ENCODE results near the gene MARCHF4. TPM values are rescaled to one million over a fixed set of nuclear protein-coding genes. Genes with fewer than 3 reads are reported as not detected.
A peak's percentile ranks its signal among the peaks of the same experiment; 100 is the strongest.

MARCHF4 gene
- total RNA-seq, 2 donors from 2014 or later: 0.51 to 0.86 TPM

DNA sequence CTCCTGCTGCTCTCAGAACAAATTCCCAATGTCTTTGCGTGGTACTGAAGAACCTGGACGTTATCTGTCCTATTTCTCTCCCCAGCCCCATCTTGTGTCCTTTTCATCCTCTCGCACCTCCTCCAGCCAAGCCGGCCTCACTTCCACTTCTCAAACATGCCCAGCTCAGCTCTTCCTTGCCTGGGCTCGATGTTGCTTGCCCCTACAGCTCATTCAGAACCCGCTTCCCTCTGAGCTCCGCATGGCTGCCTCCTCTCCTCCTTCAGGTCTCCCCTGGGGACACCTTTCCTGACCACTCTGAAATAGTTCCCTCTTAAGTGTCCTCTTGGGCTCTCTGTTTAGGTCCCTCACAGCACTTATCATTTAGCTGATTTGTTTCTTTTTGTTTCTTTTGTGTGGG, 33.3 kb upstream of the MARCHF4 start:
- WGBS, 2 experiments (ENCODE audit: insufficient coverage in 1 of 2, insufficient read length in 1 of 2): 70 to 84% methylated on average over 6 to 7 of the region's 7 CpGs
- H3K36me3 Mint-ChIP-seq (ENCODE audit: low read depth): no peaks in the 10 kb centered on the region
- H3K27ac Mint-ChIP-seq: no peak overlapping the region
- H3K27me3 Mint-ChIP-seq (ENCODE audit: insufficient read depth): no peaks in the 10 kb centered on the region
- Histone ChIP-seq H3K27ac (ENCODE audit: low read depth, low read length) (no peak overlapping the region), H3K9me3 (ENCODE audit: control insufficient read depth, low read length) (no peaks in the 10 kb centered on the region), H3K4me3 (ENCODE audit: low read length) (no peak overlapping the region), H3K27me3 (ENCODE audit: control insufficient read depth, insufficient read depth, low read length, poor library complexity, severe bottlenecking) (no peaks in the 10 kb centered on the region), H3K4me1 (ENCODE audit: control insufficient read depth, insufficient read depth, low read length) (peaks cover 6% of the 10 kb centered on the region), H3K36me3 (ENCODE audit: control insufficient read depth, insufficient read depth, low read length) (no peaks in the 10 kb centered on the region), H3K9ac (ENCODE audit: extremely low read depth, low read length, poor library complexity, severe bottlenecking) (no peak overlapping the region)
- peaks cover 14% of the 10 kb centered on the region for H3K4me1 Mint-ChIP-seq
- DNase-seq: no peak
- TF ChIP-seq, protein P1, sequence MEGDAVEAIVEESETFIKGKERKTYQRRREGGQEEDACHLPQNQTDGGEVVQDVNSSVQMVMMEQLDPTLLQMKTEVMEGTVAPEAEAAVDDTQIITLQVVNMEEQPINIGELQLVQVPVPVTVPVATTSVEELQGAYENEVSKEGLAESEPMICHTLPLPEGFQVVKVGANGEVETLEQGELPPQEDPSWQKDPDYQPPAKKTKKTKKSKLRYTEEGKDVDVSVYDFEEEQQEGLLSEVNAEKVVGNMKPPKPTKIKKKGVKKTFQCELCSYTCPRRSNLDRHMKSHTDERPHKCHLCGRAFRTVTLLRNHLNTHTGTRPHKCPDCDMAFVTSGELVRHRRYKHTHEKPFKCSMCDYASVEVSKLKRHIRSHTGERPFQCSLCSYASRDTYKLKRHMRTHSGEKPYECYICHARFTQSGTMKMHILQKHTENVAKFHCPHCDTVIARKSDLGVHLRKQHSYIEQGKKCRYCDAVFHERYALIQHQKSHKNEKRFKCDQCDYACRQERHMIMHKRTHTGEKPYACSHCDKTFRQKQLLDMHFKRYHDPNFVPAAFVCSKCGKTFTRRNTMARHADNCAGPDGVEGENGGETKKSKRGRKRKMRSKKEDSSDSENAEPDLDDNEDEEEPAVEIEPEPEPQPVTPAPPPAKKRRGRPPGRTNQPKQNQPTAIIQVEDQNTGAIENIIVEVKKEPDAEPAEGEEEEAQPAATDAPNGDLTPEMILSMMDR (conservative IDR thresholded peaks at IDR 0.05): no peak
- H3K4me3 Mint-ChIP-seq: no peak overlapping the region
- H3K9me3 Mint-ChIP-seq: no peaks in the 10 kb centered on the region

DNA sequence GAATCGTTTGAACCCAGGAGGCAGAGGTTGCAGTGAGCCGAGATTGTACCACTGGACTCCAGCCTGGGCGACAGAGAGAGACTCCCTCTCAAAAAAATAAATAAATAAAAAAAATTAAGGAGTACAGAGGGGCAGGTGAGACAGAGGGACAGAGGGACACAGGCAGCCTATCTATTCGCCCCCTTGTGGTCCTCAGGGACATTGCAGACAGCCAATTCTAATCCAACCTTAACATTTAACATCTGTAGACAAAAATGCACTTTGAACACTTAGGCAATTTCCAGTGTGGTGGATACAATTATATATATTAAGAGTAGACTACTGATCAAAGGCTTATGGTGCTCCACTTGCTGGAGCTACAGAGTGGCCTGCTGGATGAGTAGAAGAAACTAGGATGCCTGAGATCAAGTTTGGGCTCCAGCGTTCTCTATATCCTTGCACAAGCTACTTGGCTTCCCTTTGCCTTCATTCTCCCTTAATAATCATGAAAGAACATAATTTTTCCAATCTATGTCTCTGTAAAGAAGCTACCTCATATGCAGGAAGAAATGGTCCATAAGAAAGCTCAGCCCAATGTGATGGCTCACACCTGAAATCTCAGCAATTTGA, 31.8 kb upstream of the MARCHF4 start:
- Mint-ChIP-seq H3K9me3 (no peaks in the 10 kb centered on the region), H3K27ac (no peak overlapping the region), H3K27me3 (ENCODE audit: insufficient read depth) (no peaks in the 10 kb centered on the region), H3K4me3 (no peak overlapping the region), H3K36me3 (ENCODE audit: low read depth) (no peaks in the 10 kb centered on the region), H3K4me1 (peaks cover 14% of the 10 kb centered on the region)
- TF ChIP-seq, protein P1 (conservative IDR thresholded peaks at IDR 0.05): peak; percentile 92
- H3K4me1 ChIP-seq (ENCODE audit: control insufficient read depth, insufficient read depth, low read length): peaks cover 6% of the 10 kb centered on the region
- peak; percentile 72 for DNase-seq
- no peaks in the 10 kb centered on the region for H3K27me3 ChIP-seq (ENCODE audit: control insufficient read depth, insufficient read depth, low read length, poor library complexity, severe bottlenecking)
- no peak overlapping the region for H3K4me3 ChIP-seq (ENCODE audit: low read length)
- 65% methylated on average over 3 of the region's 5 CpGs; no CpG with 5 or more reads in 1 of the 2 experiments for WGBS, 2 experiments (ENCODE audit: insufficient coverage in 1 of 2, insufficient read length in 1 of 2)
- no peaks in the 10 kb centered on the region for H3K9me3 ChIP-seq (ENCODE audit: control insufficient read depth, low read length)
- no peak overlapping the region for H3K9ac ChIP-seq (ENCODE audit: extremely low read depth, low read length, poor library complexity, severe bottlenecking)
- H3K27ac ChIP-seq (ENCODE audit: low read depth, low read length): no peak overlapping the region
- no peaks in the 10 kb centered on the region for H3K36me3 ChIP-seq (ENCODE audit: control insufficient read depth, insufficient read depth, low read length)

DNA sequence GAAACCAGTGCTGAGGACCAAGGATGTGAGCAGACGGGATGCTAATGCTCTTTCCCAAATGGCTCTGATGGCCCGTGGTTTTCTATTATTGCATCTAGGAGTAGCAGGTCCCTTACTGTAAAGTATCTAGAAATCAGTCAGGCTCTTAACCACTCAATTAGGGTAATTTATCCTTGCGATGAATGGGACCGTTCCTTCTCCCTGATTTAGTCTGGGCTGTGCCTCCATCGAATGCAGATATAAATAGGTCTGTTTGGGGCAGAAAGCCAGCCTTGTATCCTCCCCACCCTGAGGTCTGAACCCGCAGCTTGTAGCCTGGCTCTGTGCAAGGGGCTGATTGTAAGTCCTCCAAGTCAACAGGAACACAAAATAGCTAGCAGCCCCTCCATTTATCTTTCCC, 30.5 kb upstream of the MARCHF4 start:
- H3K27me3 ChIP-seq (ENCODE audit: control insufficient read depth, insufficient read depth, low read length, poor library complexity, severe bottlenecking): no peaks in the 10 kb centered on the region
- no peaks in the 10 kb centered on the region for H3K36me3 ChIP-seq (ENCODE audit: control insufficient read depth, insufficient read depth, low read length)
- Mint-ChIP-seq H3K4me1 (peaks cover 3% of the 10 kb centered on the region), H3K36me3 (ENCODE audit: low read depth) (no peaks in the 10 kb centered on the region), H3K27ac (no peak overlapping the region), H3K4me3 (no peak overlapping the region), H3K27me3 (ENCODE audit: insufficient read depth) (no peaks in the 10 kb centered on the region), H3K9me3 (no peaks in the 10 kb centered on the region)
- no peaks in the 10 kb centered on the region for H3K4me1 ChIP-seq (ENCODE audit: control insufficient read depth, insufficient read depth, low read length)
- WGBS, 2 experiments (ENCODE audit: insufficient coverage in 1 of 2, insufficient read length in 1 of 2): 83 to 92% methylated on average over 5 to 6 of the region's 6 CpGs
- no peak overlapping the region for H3K4me3 ChIP-seq (ENCODE audit: low read length)
- DNase-seq: no peak
- peaks cover 2% of the 10 kb centered on the region for H3K9me3 ChIP-seq (ENCODE audit: control insufficient read depth, low read length)
- H3K9ac ChIP-seq (ENCODE audit: extremely low read depth, low read length, poor library complexity, severe bottlenecking): no peak overlapping the region
- H3K27ac ChIP-seq (ENCODE audit: low read depth, low read length): no peak overlapping the region
- TF ChIP-seq, protein P1 (conservative IDR thresholded peaks at IDR 0.05): no peak

All from endodermal cell (in vitro differentiated cells).